ENCODE data around the gene OR2V1. TPM values are rescaled to one million over a fixed set of nuclear protein-coding genes. Genes with fewer than 3 reads are reported as not detected.

OR2V1 gene
- total RNA-seq, 5 donors from 2014 or later (not counting 1 experiment from before 2014, with no cell fraction given), result not detected

DNA sequence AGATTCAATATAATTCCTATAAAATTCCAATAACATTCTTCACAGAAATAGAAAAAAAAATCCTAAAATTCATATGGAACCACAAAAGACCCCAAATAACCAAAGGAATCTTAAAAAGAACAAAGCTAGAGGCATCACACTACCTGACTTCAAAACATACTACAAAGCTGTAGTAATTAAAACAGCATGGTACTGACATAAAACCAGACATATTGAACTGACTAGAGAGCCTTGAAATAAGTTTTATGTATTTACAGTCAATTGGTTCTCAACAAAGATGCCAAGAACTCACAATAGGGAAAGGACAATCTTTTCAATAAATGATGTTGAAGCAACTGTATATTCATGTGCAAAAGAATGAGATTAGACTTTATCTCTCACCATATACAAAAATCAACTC lies 54.0 kb downstream of the OR2V1 start:
- Mint-ChIP-seq H3K27ac (no peak overlapping the region), H3K36me3 (no peaks in the 10 kb centered on the region), H3K27me3 (peaks cover 23 to 39% of the 10 kb centered on the region in 2 donors), H3K4me3 (no peak overlapping the region), H3K9me3 (peaks cover 0 to 4% (median 4%) of the 10 kb centered on the region in 3 donors), H3K4me1 (no peaks in the 10 kb centered on the region)
- no peak for ATAC-seq (replicated peaks in 1 of 4)
- Histone ChIP-seq H3K4me1 (ENCODE audit: control insufficient read depth in 1 of 2, extremely low read depth in 1 of 2, insufficient read depth in 2 of 2, low read length in 2 of 2) (no peaks in the 10 kb centered on the region), H3K36me3 (ENCODE audit: control insufficient read depth in 2 of 2, extremely low read depth in 1 of 2, insufficient read depth in 1 of 2, low read length in 1 of 2) (no peaks in the 10 kb centered on the region), H3K27ac (ENCODE audit: low read length) (no peak overlapping the region), H3K9me3 (no peaks in the 10 kb centered on the region), H3K27me3 (replicated peaks in 1 of 2; ENCODE audit: control insufficient read depth in 2 of 2, extremely low read depth in 1 of 2, insufficient read depth in 2 of 2, low read length in 1 of 2) (peaks cover 9 to 44% of the 10 kb centered on the region in 2 experiments), H3K4me3 (ENCODE audit: control insufficient read depth in 1 of 2, extremely low read depth in 1 of 2, low read length in 1 of 2) (no peak overlapping the region)
- no peak for DNase-seq
- POLR2A ChIA-PET, result no interaction called here
- CTCF ChIA-PET, result no interaction called here

Other genes starting within 250 kb of the OR2V1 start
- not detected for gene BTNL8, start 232.0 kb downstream of the OR2V1 start, total RNA-seq
- not detected for gene BTNL3, start 142.3 kb downstream of the OR2V1 start, total RNA-seq
- gene BTNL9, start 90.9 kb downstream of the OR2V1 start, total RNA-seq, result under 1 TPM in 3 of 5 donors, not detected in 2; 0.41 to 0.95 (median 0.66) TPM
- not detected for gene OR2V2, start 16.4 kb upstream of the OR2V1 start, total RNA-seq
- 1 to 10 TPM; 1.6 to 3.1 (median 3.0) TPM for gene TRIM7, start 74.0 kb upstream of the OR2V1 start, total RNA-seq
- 10 to 100 TPM; 32.2 to 46.2 (median 36.7) TPM for gene TRIM41, start 92.1 kb upstream of the OR2V1 start, total RNA-seq
- 1,000 to 10,000 TPM; 2,132 to 2,437 (median 2,230) TPM for gene RACK1, start 112.7 kb upstream of the OR2V1 start, total RNA-seq
- 10 to 100 TPM; 42.9 to 56.9 (median 54.0) TPM for gene TRIM52, start 130.0 kb upstream of the OR2V1 start, total RNA-seq
- gene OR4F3, start 236.1 kb upstream of the OR2V1 start, total RNA-seq, result not detected

Data from T-cell (primary cell).